GM21526 (cell line): ENCODE measurements around the gene DIO3.

Source experiments
- ATAC-seq: cut with Tn5 transposase; IDR thresholded peaks from one replicate; pipeline ENCODE4 v1.9.1; 2021; ENCODE audit warnings: moderate library complexity; ENCODE audit not compliant: unreplicated experiment, low FRiP score

DIO3 gene

GRCh38 chr14:101578489-101578888 is 17.2 kb downstream of the DIO3 start:
- ATAC-seq = no peak

GRCh38 chr14:101579372-101580080 is 18.2 kb downstream of the DIO3 start:
- no peak for ATAC-seq

GRCh38 chr14:101581806-101582205 is 20.5 kb downstream of the DIO3 start:
- no peak for ATAC-seq

GRCh38 chr14:101582294-101582693 is 21.0 kb downstream of the DIO3 start:
- no peak for ATAC-seq

GRCh38 chr14:101583006-101583714 is 21.9 kb downstream of the DIO3 start:
- ATAC-seq = no peak

GRCh38 chr14:101583715-101584054 is 22.4 kb downstream of the DIO3 start:
- ATAC-seq = no peak

- ATAC-seq = no peak
Observed at GRCh38 chr14:101584055-101584859, 23.0 kb downstream of the DIO3 start.

- ATAC-seq = no peak
Observed at GRCh38 chr14:101585211-101585610, 23.9 kb downstream of the DIO3 start.

- ATAC-seq = no peak
Observed at GRCh38 chr14:101586531-101587430, 25.5 kb downstream of the DIO3 start.

GRCh38 chr14:101587441-101587911 is 26.2 kb downstream of the DIO3 start:
- no peak for ATAC-seq

GRCh38 chr14:101588286-101588975 is 27.1 kb downstream of the DIO3 start:
- ATAC-seq = no peak

- ATAC-seq = no peak
Observed at GRCh38 chr14:101588990-101589389, 27.7 kb downstream of the DIO3 start.

- ATAC-seq = no peak
Observed at GRCh38 chr14:101589486-101590015, 28.3 kb downstream of the DIO3 start.

- no peak for ATAC-seq
Observed at GRCh38 chr14:101590062-101590461, 28.8 kb downstream of the DIO3 start.

GRCh38 chr14:101590616-101591015 is 29.3 kb downstream of the DIO3 start:
- no peak for ATAC-seq

- ATAC-seq = no peak
Observed at GRCh38 chr14:101591121-101591520, 29.8 kb downstream of the DIO3 start.

GRCh38 chr14:101591582-101591981 is 30.3 kb downstream of the DIO3 start:
- ATAC-seq = no peak

GRCh38 chr14:101593411-101594238 is 32.3 kb downstream of the DIO3 start:
- no peak for ATAC-seq
